VCaP (cell line): Measurements from ENCODE around the gene ULBP2.
A peak's percentile ranks its signal among the peaks of the same experiment; 100 is the strongest.
"Not testable (repeated sequence)": the region's sequence is repeated elsewhere in the genome, so short reads cannot be mapped to it uniquely, and the experiment has no call there.

Experiments used
- H3K27ac ChIP-seq: fragments of 450-650 bp; 2 replicates; pipeline ENCODE4 v1.5.1; 2017
- TF ChIP-seq, protein P1 (sequence below): fragments of 450-650 bp; conservative IDR thresholded peaks from 2 replicates; pipeline ENCODE4 v1.5.1; 2017; ENCODE audit warnings: mild to moderate bottlenecking, moderate library complexity

Gene ULBP2

DNA sequence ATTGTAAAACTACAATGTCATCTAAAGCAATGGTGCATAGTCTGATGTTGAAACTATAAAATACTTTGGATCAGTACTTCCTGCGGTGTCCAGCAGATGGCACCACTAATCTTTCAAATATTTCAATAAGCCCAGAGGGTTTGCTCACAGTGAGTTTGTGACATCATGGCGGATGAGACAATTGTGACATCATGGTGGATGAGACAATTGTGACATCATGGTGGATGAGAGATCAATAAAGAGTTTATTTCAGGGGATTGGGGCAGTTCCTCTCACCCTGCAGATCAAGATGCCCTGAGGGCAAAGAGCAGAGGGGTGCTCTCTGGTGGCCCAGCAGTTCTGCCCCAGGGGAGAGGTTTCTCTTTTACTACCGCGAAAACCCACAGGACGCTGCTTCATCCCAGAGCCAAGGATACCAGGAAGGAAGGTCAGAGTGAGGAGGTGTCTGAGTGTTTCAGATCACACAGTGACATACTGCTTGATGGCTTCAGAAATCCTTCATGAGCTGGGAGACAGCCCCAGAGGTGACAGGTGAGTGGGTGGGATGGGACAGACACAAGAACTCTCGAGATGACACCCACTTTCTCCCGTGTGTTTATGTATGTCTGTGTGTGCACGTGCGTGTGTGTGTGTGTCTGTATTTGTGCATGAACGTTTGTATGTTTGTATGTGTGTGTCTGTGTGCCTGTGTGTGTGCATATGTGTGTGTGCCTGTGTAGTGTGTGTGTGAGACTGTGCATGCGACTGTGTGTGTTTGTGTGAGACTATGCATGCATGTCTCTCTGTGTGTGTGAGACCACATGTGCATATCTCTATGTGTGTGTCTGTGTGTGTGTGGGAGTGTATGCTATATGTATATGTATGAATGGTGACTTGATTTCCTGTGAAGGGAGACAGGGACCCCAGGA, 7.3 kb upstream of the ULBP2 start:
- TF ChIP-seq, protein P1, sequence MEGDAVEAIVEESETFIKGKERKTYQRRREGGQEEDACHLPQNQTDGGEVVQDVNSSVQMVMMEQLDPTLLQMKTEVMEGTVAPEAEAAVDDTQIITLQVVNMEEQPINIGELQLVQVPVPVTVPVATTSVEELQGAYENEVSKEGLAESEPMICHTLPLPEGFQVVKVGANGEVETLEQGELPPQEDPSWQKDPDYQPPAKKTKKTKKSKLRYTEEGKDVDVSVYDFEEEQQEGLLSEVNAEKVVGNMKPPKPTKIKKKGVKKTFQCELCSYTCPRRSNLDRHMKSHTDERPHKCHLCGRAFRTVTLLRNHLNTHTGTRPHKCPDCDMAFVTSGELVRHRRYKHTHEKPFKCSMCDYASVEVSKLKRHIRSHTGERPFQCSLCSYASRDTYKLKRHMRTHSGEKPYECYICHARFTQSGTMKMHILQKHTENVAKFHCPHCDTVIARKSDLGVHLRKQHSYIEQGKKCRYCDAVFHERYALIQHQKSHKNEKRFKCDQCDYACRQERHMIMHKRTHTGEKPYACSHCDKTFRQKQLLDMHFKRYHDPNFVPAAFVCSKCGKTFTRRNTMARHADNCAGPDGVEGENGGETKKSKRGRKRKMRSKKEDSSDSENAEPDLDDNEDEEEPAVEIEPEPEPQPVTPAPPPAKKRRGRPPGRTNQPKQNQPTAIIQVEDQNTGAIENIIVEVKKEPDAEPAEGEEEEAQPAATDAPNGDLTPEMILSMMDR, result peak; percentile 76
- H3K27ac ChIP-seq, result no peak overlapping the region

DNA sequence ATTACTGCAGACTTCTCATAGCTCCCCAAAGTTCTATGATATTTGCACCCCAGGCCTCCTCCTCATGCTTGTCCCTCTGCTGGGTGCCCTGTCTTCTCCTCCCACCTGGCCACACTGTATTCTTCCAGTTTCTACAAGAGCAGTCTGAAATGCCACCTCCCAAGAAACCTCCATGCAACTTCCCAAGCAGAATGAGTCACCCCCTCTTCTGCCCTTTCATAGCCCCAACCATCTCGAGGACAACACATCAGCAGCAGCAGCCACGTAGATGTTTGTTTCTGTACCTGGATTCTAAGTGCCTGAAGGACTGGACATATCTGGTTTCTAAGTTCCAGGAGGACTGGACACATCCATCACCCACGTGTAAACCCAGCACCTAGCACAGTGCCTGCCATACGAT, 6.6 kb upstream of the ULBP2 start:
- TF ChIP-seq, protein P1, result no peak
- no peak overlapping the region for H3K27ac ChIP-seq

DNA sequence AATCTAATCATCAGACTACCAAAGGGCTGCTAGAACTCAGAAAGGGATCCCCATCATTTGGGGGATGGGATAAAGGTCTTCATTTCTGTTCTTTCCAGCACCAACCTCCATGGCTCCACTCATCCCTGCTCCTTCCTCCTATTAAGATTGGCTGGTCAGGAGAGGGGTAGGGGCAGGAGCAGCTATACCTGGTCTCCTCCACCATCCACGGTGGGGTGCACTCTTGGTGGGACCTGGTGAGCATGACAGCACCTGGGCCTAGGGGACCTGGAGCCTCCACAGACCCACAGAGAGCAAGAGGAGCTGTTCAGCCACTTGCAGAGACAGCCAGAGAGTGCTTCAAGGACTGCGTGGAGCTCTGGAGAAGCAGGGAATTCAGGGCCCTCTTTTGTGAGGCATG, 6.1 kb upstream of the ULBP2 start:
- TF ChIP-seq, protein P1, result no peak
- H3K27ac ChIP-seq, result no peak overlapping the region

GRCh38 chr6:149936743-149937142, 5.1 kb upstream of the ULBP2 start:
- no peak overlapping the region for H3K27ac ChIP-seq
- TF ChIP-seq, protein P1, result no peak

- H3K27ac ChIP-seq, result not testable (repeated sequence)
These were observed 3.7 kb upstream of the ULBP2 start for GRCh38 chr6:149938013-149938570.

GRCh38 chr6:149938571-149939355, 3.1 kb upstream of the ULBP2 start:
- H3K27ac ChIP-seq, result no peak overlapping the region; the same call in 1 of the 2 replicates
- TF ChIP-seq, protein P1, result no peak

More at GRCh38 chr6:149938013-149938570, 3.7 kb upstream of the ULBP2 start:
- TF ChIP-seq, protein P1, result 0 out of 2 replicates have a peak, but pooled peaks have one; percentile 19

DNA sequence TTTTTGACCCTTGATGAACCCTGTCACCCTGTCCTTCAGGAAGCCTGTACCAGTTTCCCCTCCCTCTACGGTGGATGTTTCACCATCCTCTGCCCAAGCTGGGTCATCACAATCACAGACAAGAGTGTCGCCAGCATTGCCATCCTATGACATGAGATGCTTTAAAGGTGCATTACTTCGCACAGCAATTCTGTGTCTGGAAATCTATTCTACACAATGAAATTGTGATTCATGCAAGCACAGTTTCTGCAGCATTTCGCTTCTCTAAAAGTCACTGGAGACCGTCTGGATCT, 2.5 kb upstream of the ULBP2 start:
- H3K27ac ChIP-seq, result no peak overlapping the region
- TF ChIP-seq, protein P1, result no peak
